H1 (cell line): Measurements from ENCODE around the gene FGGY. TPM values are rescaled to one million over a fixed set of nuclear protein-coding genes. Genes with fewer than 3 reads are reported as not detected.

Source experiments
- CTCF ChIA-PET: fragments of 300-600 bp; sonication (Branson Sonifier 250); formaldehyde crosslinking; loops from one replicate; lab custom pipeline; 2021; ENCODE audit not compliant: partially characterized antibody; lab: Charles Lee
- POLR2A ChIA-PET: fragments of 300-600 bp; sonication (Branson Sonifier 250); formaldehyde crosslinking; loops from one replicate; lab custom pipeline; 2021; ENCODE audit warnings: inconsistent platforms; ENCODE audit not compliant: partially characterized antibody; lab: Charles Lee
- DNase-seq, 2 experiments: peaks; one replicate each; pipeline versions ENCODE4 v3.0.0 to v3.0.0-alpha.2; 2010 to 2022; ENCODE audit warnings: low spot score in 2 of 2, low read depth in 1 of 2, mixed read lengths in 1 of 2
- FAIRE-seq: peaks from 2 replicates; lab custom pipeline; 2011; peaks lifted over from hg19 to GRCh38; lab: Jason Lieb, UNC
- H2AFZ ChIP-seq: 2 replicates; pipeline ENCODE4 v1.8.1; 2012; ENCODE audit warnings: low read length, inconsistent platforms
- H2AK5ac ChIP-seq: 2 replicates; pipeline ENCODE4 v1.6.1; 2013; ENCODE audit warnings: low read depth, low read length
- H2BK120ac ChIP-seq: replicated peaks from 2 replicates; pipeline ENCODE3; 2013; ENCODE audit warnings: low read depth, low read length, inconsistent platforms
- H2BK12ac ChIP-seq: 2 replicates; pipeline ENCODE4 v1.6.1; 2013; ENCODE audit warnings: low read depth, low read length
- H2BK15ac ChIP-seq: 2 replicates; pipeline ENCODE4 v1.6.1; 2013; ENCODE audit warnings: low read length
- H2BK20ac ChIP-seq: 2 replicates; pipeline ENCODE4 v1.6.1; 2013; ENCODE audit warnings: low read length
- H2BK5ac ChIP-seq: 2 replicates; pipeline ENCODE4 v1.6.1; 2013; ENCODE audit warnings: low read depth, low read length
- H3K14ac ChIP-seq: 2 replicates; pipeline ENCODE4 v1.6.1; 2013; ENCODE audit warnings: inconsistent platforms; ENCODE audit not compliant: insufficient read length
- H3K18ac ChIP-seq: 2 replicates; pipeline ENCODE4 v1.6.1; 2013; ENCODE audit warnings: low read length; ENCODE audit errors: extremely low read depth
- H3K23ac ChIP-seq: 2 replicates; pipeline ENCODE4 v1.6.1; 2013; ENCODE audit warnings: inconsistent platforms; ENCODE audit not compliant: insufficient read length
- H3K23me2 ChIP-seq: 2 replicates; pipeline ENCODE4 v1.6.1; 2013; ENCODE audit warnings: low read depth, low read length
- H3K27ac ChIP-seq: 2 replicates; pipeline ENCODE4 v1.6.1; 2011; ENCODE audit warnings: low read depth, low read length, inconsistent platforms
- H3K27me3 ChIP-seq, 4 experiments: replicated peaks in 1 of 4; 1 replicate in 1 of 4; 2 replicates in 3 of 4; pipeline versions ENCODE4 v1.6.1 to v1.8.1; 2011 to 2013; ENCODE audit warnings: low read length in 3 of 4, mild to moderate bottlenecking in 3 of 4, inconsistent platforms in 2 of 4, mixed read lengths in 2 of 4, moderate library complexity in 1 of 4; ENCODE audit not compliant: control insufficient read depth in 3 of 4, insufficient read depth in 3 of 4; ENCODE audit errors: extremely low read depth in 1 of 4
- H3K36me3 ChIP-seq, 4 experiments: 2 replicates each; pipeline versions ENCODE4 v1.6.1 to v1.8.1; 2011 to 2013; ENCODE audit warnings: mild to moderate bottlenecking in 4 of 4, low read length in 3 of 4, moderate library complexity in 2 of 4, control low read depth in 1 of 4, inconsistent platforms in 1 of 4; ENCODE audit not compliant: insufficient read depth in 4 of 4, control insufficient read depth in 2 of 4
- H3K4ac ChIP-seq: replicated peaks from 2 replicates; pipeline ENCODE3; 2013; ENCODE audit warnings: low read length, low read depth, mixed read lengths, inconsistent platforms; ENCODE audit not compliant: insufficient read length
- H3K4me1 ChIP-seq, 4 experiments: replicated peaks in 1 of 4; 1 replicate in 1 of 4; 2 replicates in 3 of 4; pipeline versions ENCODE4 v1.6.1 to v1.8.1; 2011 to 2013; ENCODE audit warnings: low read length in 3 of 4, inconsistent platforms in 2 of 4, mixed read lengths in 1 of 4; ENCODE audit not compliant: insufficient read depth in 4 of 4, control insufficient read depth in 3 of 4
- H3K4me2 ChIP-seq, 2 experiments: 2 replicates each; pipeline versions ENCODE4 v1.6.1 to v1.8.1; 2011 to 2013; ENCODE audit warnings: low read depth in 2 of 2, low read length in 2 of 2, control low read depth in 1 of 2, inconsistent platforms in 1 of 2, mild to moderate bottlenecking in 1 of 2; ENCODE audit not compliant: insufficient read depth in 1 of 2
- H3K4me3 ChIP-seq, 4 experiments: fragments of 200-600, 300-600 bp in 1 of 4; sonication (generic), shearing (Covaris generic), sonication (Bioruptor Twin) in 1 of 4; 2 replicates each; pipeline versions ENCODE4 v1.5.1 to v1.8.1; 2011 to 2016; ENCODE audit warnings: low read length in 4 of 4, low read depth in 3 of 4, control low read depth in 2 of 4, inconsistent platforms in 2 of 4, mild to moderate bottlenecking in 2 of 4, mixed read lengths in 1 of 4, moderate library complexity in 1 of 4; ENCODE audit not compliant: insufficient read depth in 2 of 4; ENCODE audit errors: extremely low read depth in 1 of 4
- H3K56ac ChIP-seq: replicated peaks from 2 replicates; pipeline ENCODE3; 2013; ENCODE audit warnings: low read depth, mild to moderate bottlenecking, mixed read lengths, low read length, inconsistent platforms; ENCODE audit not compliant: insufficient read length
- H3K79me1 ChIP-seq: 2 replicates; pipeline ENCODE4 v1.6.1; 2013; ENCODE audit warnings: low read depth, low read length, control low read depth
- H3K79me2 ChIP-seq, 2 experiments: 2 replicates each; pipeline versions ENCODE4 v1.6.1 to v1.8.1; 2012 to 2013; ENCODE audit warnings: low read length in 2 of 2, mild to moderate bottlenecking in 2 of 2, inconsistent platforms in 1 of 2; ENCODE audit not compliant: insufficient read depth in 2 of 2, control insufficient read depth in 1 of 2
- H3K9ac ChIP-seq, 4 experiments: replicated peaks in 1 of 4; 1 replicate in 1 of 4; 2 replicates in 3 of 4; pipeline versions ENCODE4 v1.6.1 to v1.8.1; 2011 to 2013; ENCODE audit warnings: low read depth in 3 of 4, low read length in 3 of 4, control low read depth in 2 of 4, mild to moderate bottlenecking in 2 of 4, moderate library complexity in 2 of 4, inconsistent platforms in 1 of 4; ENCODE audit errors: extremely low read depth in 1 of 4
- H3K9me3 ChIP-seq, 2 experiments: 2 replicates each; pipeline versions ENCODE4 v1.6.1 to v1.8.1; 2012 to 2013; ENCODE audit warnings: mild to moderate bottlenecking in 2 of 2, moderate library complexity in 2 of 2, control low read depth in 1 of 2, inconsistent platforms in 1 of 2, low read depth in 1 of 2, low read length in 1 of 2, mixed read lengths in 1 of 2; ENCODE audit not compliant: insufficient read depth in 2 of 2
- H4K20me1 ChIP-seq, 2 experiments: replicated peaks in 1 of 2; 2 replicates each; pipeline versions ENCODE3 to v1.8.1; 2011 to 2013; ENCODE audit warnings: inconsistent platforms in 2 of 2, low read length in 2 of 2, mild to moderate bottlenecking in 1 of 2; ENCODE audit not compliant: insufficient read depth in 2 of 2, control insufficient read depth in 1 of 2
- H4K5ac ChIP-seq: 2 replicates; pipeline ENCODE4 v1.6.1; 2013; ENCODE audit warnings: low read length, low read depth, mixed read lengths, inconsistent platforms; ENCODE audit not compliant: insufficient read length
- H4K8ac ChIP-seq: 2 replicates; pipeline ENCODE4 v1.8.0; 2013; ENCODE audit warnings: mild to moderate bottlenecking, moderate library complexity, low read length, inconsistent platforms; ENCODE audit not compliant: insufficient read depth; ENCODE audit errors: extremely low read depth
- H4K91ac ChIP-seq: replicated peaks from 2 replicates; pipeline ENCODE3; 2013; ENCODE audit warnings: low read length, mixed read lengths, inconsistent platforms; ENCODE audit not compliant: insufficient read length
- WGBS, 2 experiments: shearing (Covaris generic) in 1 of 2; methylation state at CpG; one replicate each; pipeline versions ENCODE4 v1.1.6 to v1.1.7; 2013 to 2015; ENCODE audit warnings: low lambda C conversion rate in 2 of 2, mixed read lengths in 2 of 2, inconsistent platforms in 1 of 2, low coverage in 1 of 2, missing lambda C conversion rate in 1 of 2; ENCODE audit not compliant: insufficient replicate concordance in 2 of 2, insufficient coverage in 1 of 2, insufficient read length in 1 of 2; ENCODE audit errors: extremely low coverage in 1 of 2, missing lambda C conversion rate in 1 of 2; 5-methylcytosine and 5-hydroxymethylcytosine counted together
- polyA plus RNA-seq, 7 experiments: library from polyadenylated mRNA; depleted of rRNA in 3 of 7; stranded (reverse) in 5 of 7; unstranded in 2 of 7; fragments of >200 nt in 5 of 7; fragments of 200-250 nt in 2 of 7; gene quantifications; 1 replicate in 5 of 7; 2 replicates in 1 of 7; 4 replicates in 1 of 7; pipeline versions ENCODE4 v1.2.1 to v1.2.3, GENCODE V29; 2011 to 2013; ENCODE audit warnings: missing spikeins in 2 of 7, mixed read lengths in 2 of 7
- total RNA-seq: library from RNA; stranded (reverse); fragmentation: NEBNext Ultra II Directional; extraction: Animal tissue kit (Norgen Biotek cat#: 25700); gene quantifications from 2 replicates; pipeline ENCODE4 v1.2.1, GENCODE V29; 2021

FGGY gene
- total and polyA plus RNA-seq, 2 of the 8 experiments (the other 6 are each of a cell fraction or from before 2014, with no cell fraction given): 10.3 to 12.5 TPM

- Histone ChIP-seq H3K9me3 (no peaks in the 10 kb centered on the region), H3K79me2 (no peaks in the 10 kb centered on the region), H2BK120ac (no peak overlapping the region), H3K23me2 (no peaks in the 10 kb centered on the region), H3K4ac (no peak overlapping the region), H3K56ac (no peak overlapping the region), H3K9ac (no peak overlapping the region), H2AFZ (no peak overlapping the region), H2BK12ac (no peak overlapping the region), H2AK5ac (no peak overlapping the region), H3K79me1 (no peaks in the 10 kb centered on the region), H3K4me3 (no peak overlapping the region), H3K14ac (no peak overlapping the region), H3K27me3 (no peaks in the 10 kb centered on the region), H2BK15ac (no peak overlapping the region), H3K36me3 (no peaks in the 10 kb centered on the region), H4K5ac (no peak overlapping the region), H3K23ac (no peak overlapping the region), H4K20me1 (no peaks in the 10 kb centered on the region), H2BK5ac (no peak overlapping the region), H3K4me2 (no peak overlapping the region), H4K91ac (no peak overlapping the region), H3K18ac (no peak overlapping the region), H3K4me1 (no peaks in the 10 kb centered on the region), H2BK20ac (no peak overlapping the region), H4K8ac (no peak overlapping the region), H3K27ac (no peak overlapping the region)
- ChIA-PET CTCF (interaction anchor here (1.2 to 1.9 kb wide), 3 partner anchors 9 to 17 kb away, joined by 3 to 9 read pairs (median 4); no protein-coding TSS in a partner anchor), POLR2A (no interaction called here)
- DNase-seq (no peak), FAIRE-seq (no peak)
- 88% methylated on average over 7 of the region's 7 CpGs; no CpG with 5 or more reads in 1 of the 2 experiments for WGBS, 2 experiments
These were observed 480.3 kb downstream of the FGGY start for GRCh38 chr1:59776960-59777852.
